D721Med (cell line): Measurements from ENCODE around the gene NANOS2.

Experiments
- DNase-seq: peaks from one replicate; pipeline ENCODE4 v3.0.0; 2011; ENCODE audit warnings: low spot score; ENCODE audit not compliant: insufficient read length
- FAIRE-seq: peaks from 2 replicates; lab custom pipeline; 2011; peaks lifted over from hg19 to GRCh38; lab: Jason Lieb, UNC
- CTCF ChIP-seq: IDR thresholded peaks from 2 replicates; pipeline ENCODE4 v1.5.1; 2012; ENCODE audit warnings: mild to moderate bottlenecking, control low read depth; ENCODE audit not compliant: insufficient read depth; ENCODE audit errors: missing control alignments

NANOS2 gene

GRCh38 chr19:45879971-45880370, 34.6 kb downstream of the NANOS2 start:
- TF ChIP-seq CTCF: no peak
- DNase-seq (no peak), FAIRE-seq (no peak)

GRCh38 chr19:45879055-45879454, 35.5 kb downstream of the NANOS2 start:
- FAIRE-seq: no peak
- no peak for TF ChIP-seq CTCF
- DNase-seq: no peak

- no peak for DNase-seq
- FAIRE-seq: no peak
- no peak for TF ChIP-seq CTCF
Observed at GRCh38 chr19:45878043-45878794, 36.4 kb downstream of the NANOS2 start.

GRCh38 chr19:45876411-45877197, 38.0 kb downstream of the NANOS2 start:
- FAIRE-seq: no peak
- DNase-seq: no peak
- TF ChIP-seq CTCF: no peak

GRCh38 chr19:45876161-45876410, 38.5 kb downstream of the NANOS2 start:
- no peak for TF ChIP-seq CTCF
- no peak for FAIRE-seq
- DNase-seq: no peak

GRCh38 chr19:45874620-45874966, 40.0 kb downstream of the NANOS2 start:
- FAIRE-seq: no peak
- no peak for DNase-seq

More at GRCh38 chr19:45874620-45874966, 40.0 kb downstream of the NANOS2 start:
- TF ChIP-seq CTCF: no peak
